Measurements from ENCODE around the gene HCRT.
"Not testable (repeated sequence)": the region's sequence is repeated elsewhere in the genome, so short reads cannot be mapped to it uniquely, and the experiment has no call there.

HCRT gene

GRCh38 chr17:42197564-42198156, 12.4 kb upstream of the HCRT start:
- no peak for DNase-seq (ENCODE audit: low read depth in 2 of 2)

GRCh38 chr17:42193969-42194899, 9.0 kb upstream of the HCRT start, which contains the start of gene GHDC:
Gene GHDC, minus strand, starts transcription at chr17:42194494. Its CDS starts 913 bp downstream, at chr17:42193581.
- peak; percentile 53 to 56 for DNase-seq (ENCODE audit: low read depth in 2 of 2)

- DNase-seq (ENCODE audit: low read depth in 2 of 2), result no peak
Measured at GRCh38 chr17:42193216-42193968, 8.1 kb upstream of the HCRT start.

GRCh38 chr17:42192189-42193126, 7.2 kb upstream of the HCRT start:
- no peak for DNase-seq (ENCODE audit: low read depth in 2 of 2)

GRCh38 chr17:42191275-42191608, 6.0 kb upstream of the HCRT start:
- DNase-seq (ENCODE audit: low read depth in 2 of 2), result no peak

GRCh38 chr17:42190491-42191274, 5.4 kb upstream of the HCRT start:
- no peak for DNase-seq (ENCODE audit: low read depth in 2 of 2)

- DNase-seq (ENCODE audit: low read depth in 2 of 2), result no peak
Measured at GRCh38 chr17:42189651-42189965, 4.4 kb upstream of the HCRT start.

GRCh38 chr17:42188749-42189650, 3.7 kb upstream of the HCRT start:
- no peak for DNase-seq (ENCODE audit: low read depth in 2 of 2)

- no peak for DNase-seq (ENCODE audit: low read depth in 2 of 2)
Measured at GRCh38 chr17:42187833-42188232, 2.6 kb upstream of the HCRT start.

- DNase-seq (ENCODE audit: low read depth in 2 of 2), result not testable (repeated sequence)
Measured at GRCh38 chr17:42186191-42186590, 939 bp upstream of the HCRT start.

- DNase-seq (ENCODE audit: low read depth in 2 of 2), result no peak
Measured at GRCh38 chr17:42185621-42185930, 324 bp upstream of the HCRT start.

- peak; percentile 32 to 63 for DNase-seq (ENCODE audit: low read depth in 2 of 2)
Measured at GRCh38 chr17:42183741-42184711, 1.2 kb downstream of the HCRT start.

- DNase-seq (ENCODE audit: low read depth in 2 of 2), result no peak
Measured at GRCh38 chr17:42182927-42183734, 2.1 kb downstream of the HCRT start.

- DNase-seq (ENCODE audit: low read depth in 2 of 2), result no peak
Measured at GRCh38 chr17:42181851-42182207, 3.4 kb downstream of the HCRT start.

GRCh38 chr17:42180922-42181850, 4.1 kb downstream of the HCRT start, which contains the start of gene KCNH4:
Gene KCNH4, minus strand, starts transcription at chr17:42181142. Its CDS starts 197 bp downstream, at chr17:42180945.
- DNase-seq (ENCODE audit: low read depth in 2 of 2), result peak; percentile 68 to 83

- no peak for DNase-seq (ENCODE audit: low read depth in 2 of 2)
Measured at GRCh38 chr17:42180411-42180921, 4.8 kb downstream of the HCRT start.

Data from stimulated activated CD4-positive, alpha-beta T cell treated with anti-CD3 and anti-CD28 coated beads, Interleukin-1b, Interleukin-23, amount 100 ng/mL, for 1 hour (primary cell).